Subcutaneous abdominal adipose tissue (tissue), 5 donors: ENCODE measurements around the gene KLF3.

ENCODE experiments used
- H3K27ac ChIP-seq: one replicate; pipeline ENCODE4 v1.7.0; 2013; ENCODE audit warnings: low read depth, mild to moderate bottlenecking, inconsistent platforms, low read length, moderate library complexity
- H3K27me3 ChIP-seq, 5 donors: one replicate each; pipeline ENCODE4 v1.7.0; 2013; ENCODE audit warnings: low read length in 5 of 5, inconsistent platforms in 1 of 5; ENCODE audit not compliant: control insufficient read depth in 5 of 5, insufficient read depth in 4 of 5
- H3K36me3 ChIP-seq, 5 donors: one replicate each; pipeline ENCODE4 v1.7.0; 2013; ENCODE audit warnings: low read length in 5 of 5; ENCODE audit not compliant: control insufficient read depth in 5 of 5, insufficient read depth in 5 of 5
- H3K4me1 ChIP-seq, 5 donors: one replicate each; pipeline ENCODE4 v1.7.0; 2013; ENCODE audit warnings: low read length in 5 of 5, mild to moderate bottlenecking in 3 of 5, moderate library complexity in 1 of 5; ENCODE audit not compliant: control insufficient read depth in 5 of 5, insufficient read depth in 5 of 5
- H3K4me3 ChIP-seq, 5 donors: one replicate each; pipeline ENCODE4 v1.7.0; 2013; ENCODE audit warnings: low read length in 5 of 5, low read depth in 1 of 5
- H3K9ac ChIP-seq, 5 donors: one replicate each; pipeline ENCODE4 v1.7.0; 2013; ENCODE audit warnings: low read length in 5 of 5, mild to moderate bottlenecking in 4 of 5, moderate library complexity in 3 of 5
- H3K9me3 ChIP-seq, 5 donors: one replicate each; pipeline ENCODE4 v1.7.0; 2013; ENCODE audit warnings: low read length in 5 of 5; ENCODE audit not compliant: control insufficient read depth in 5 of 5
- donor health status: healthy.
- donor health status: healthy.
- donor health status: healthy.
- donor health status: healthy.
- donor health status: healthy.

Gene KLF3

GRCh38 chr4:38672397-38673129 is 8.6 kb downstream of the KLF3 start:
- Histone ChIP-seq H3K4me3 (peak overlapping the region in 4 of 5 donors; percentile 11 to 52 (median 36)), H3K36me3 (no peaks in the 10 kb centered on the region), H3K4me1 (peaks cover 30 to 92% (median 90%) of the 10 kb centered on the region in 5 donors), H3K9ac (peak overlapping the region; percentile 7 to 75 (median 67)), H3K27ac (peak overlapping the region; percentile 94), H3K27me3 (no peaks in the 10 kb centered on the region), H3K9me3 (no peaks in the 10 kb centered on the region)

- Histone ChIP-seq H3K27ac (peak overlapping the region; percentile 94), H3K4me3 (peak overlapping the region in 3 of 5 donors; percentile 2 to 52 (median 51)), H3K4me1 (peaks cover 35 to 92% (median 92%) of the 10 kb centered on the region in 5 donors), H3K9ac (peak overlapping the region; percentile 9 to 75 (median 67)), H3K9me3 (no peaks in the 10 kb centered on the region), H3K36me3 (no peaks in the 10 kb centered on the region), H3K27me3 (no peaks in the 10 kb centered on the region)
Observed at GRCh38 chr4:38673130-38673978, 9.4 kb downstream of the KLF3 start.

- peaks cover 35 to 86% (median 83%) of the 10 kb centered on the region in 5 donors for H3K4me1 ChIP-seq
- H3K4me3 ChIP-seq: peak overlapping the region in 4 of 5 donors; percentile 2 to 37 (median 36)
- peak overlapping the region; percentile 94 for H3K27ac ChIP-seq
- no peaks in the 10 kb centered on the region for H3K9me3 ChIP-seq
- H3K27me3 ChIP-seq: no peaks in the 10 kb centered on the region
- peak overlapping the region in 4 of 5 donors; percentile 37 to 57 (median 48) for H3K9ac ChIP-seq
- H3K36me3 ChIP-seq: peaks cover 0 to 4% (median 0%) of the 10 kb centered on the region in 5 donors
Observed at GRCh38 chr4:38674258-38675144, 10.5 kb downstream of the KLF3 start.

- Histone ChIP-seq H3K4me3 (no peak overlapping the region), H3K36me3 (peaks cover 0 to 5% (median 2%) of the 10 kb centered on the region in 5 donors), H3K9me3 (no peaks in the 10 kb centered on the region), H3K9ac (peak overlapping the region in 2 of 5 donors; percentile 40 to 41), H3K27me3 (no peaks in the 10 kb centered on the region), H3K4me1 (peaks cover 35 to 81% (median 77%) of the 10 kb centered on the region in 5 donors), H3K27ac (peak overlapping the region; percentile 94)
Observed at GRCh38 chr4:38675146-38676121, 11.4 kb downstream of the KLF3 start.

- Histone ChIP-seq H3K9me3 (no peaks in the 10 kb centered on the region), H3K27me3 (no peaks in the 10 kb centered on the region), H3K4me3 (no peak overlapping the region), H3K27ac (no peak overlapping the region), H3K36me3 (peaks cover 4 to 20% (median 11%) of the 10 kb centered on the region in 5 donors), H3K4me1 (peaks cover 31 to 76% (median 72%) of the 10 kb centered on the region in 5 donors), H3K9ac (no peak overlapping the region)
Observed at GRCh38 chr4:38676986-38677385, 13.0 kb downstream of the KLF3 start.

- peak overlapping the region; percentile 15 for H3K27ac ChIP-seq
- peaks cover 4 to 23% (median 11%) of the 10 kb centered on the region in 5 donors for H3K36me3 ChIP-seq
- H3K27me3 ChIP-seq: no peaks in the 10 kb centered on the region
- H3K4me3 ChIP-seq: no peak overlapping the region
- peaks cover 26 to 76% (median 69%) of the 10 kb centered on the region in 5 donors for H3K4me1 ChIP-seq
- no peaks in the 10 kb centered on the region for H3K9me3 ChIP-seq
- H3K9ac ChIP-seq: no peak overlapping the region
Observed at GRCh38 chr4:38677441-38677840, 13.4 kb downstream of the KLF3 start.

GRCh38 chr4:38678078-38678477 is 14.1 kb downstream of the KLF3 start:
- Histone ChIP-seq H3K9ac (peak overlapping the region in 1 of 5 donors; percentile 29), H3K4me1 (peaks cover 24 to 72% (median 67%) of the 10 kb centered on the region in 5 donors)

GRCh38 chr4:38679921-38680320 is 15.9 kb downstream of the KLF3 start:
- Histone ChIP-seq H3K27ac (no peak overlapping the region), H3K36me3 (peaks cover 4 to 24% (median 16%) of the 10 kb centered on the region in 5 donors), H3K4me3 (no peak overlapping the region), H3K9ac (no peak overlapping the region), H3K27me3 (no peaks in the 10 kb centered on the region), H3K9me3 (no peaks in the 10 kb centered on the region), H3K4me1 (peaks cover 12 to 66% (median 62%) of the 10 kb centered on the region in 5 donors)

More at GRCh38 chr4:38678078-38678477, 14.1 kb downstream of the KLF3 start:
- Histone ChIP-seq H3K27ac (peak overlapping the region; percentile 15), H3K36me3 (peaks cover 4 to 24% (median 11%) of the 10 kb centered on the region in 5 donors), H3K9me3 (no peaks in the 10 kb centered on the region), H3K4me3 (no peak overlapping the region), H3K27me3 (no peaks in the 10 kb centered on the region)
